Esophagus squamous epithelium (tissue), 4 donors: Measurements from ENCODE around the gene XPNPEP3.

Source experiments
- CTCF ChIP-seq, 6 experiments: fragments of 450-650 bp in 4 of 6; fragments of 200-600 bp in 2 of 6; sonication (generic) in 2 of 6; IDR thresholded peaks; one replicate each; pipeline ENCODE4 v1.5.1; 2016 to 2019; ENCODE audit warnings: antibody characterized with exemption in 6 of 6, mild to moderate bottlenecking in 4 of 6, moderate library complexity in 4 of 6
- POLR2A ChIP-seq, 4 donors: fragments of 450-650 bp; IDR thresholded peaks; one replicate each; pipeline ENCODE4 v1.6.1; 2017; ENCODE audit warnings: antibody characterized with exemption in 4 of 4, mild to moderate bottlenecking in 4 of 4, moderate library complexity in 3 of 4

GRCh38 chr22:40826984-40827741, 29.8 kb upstream of the XPNPEP3 start:
- no peak for TF ChIP-seq CTCF (IDR thresholded peaks at IDR 0.05)
- TF ChIP-seq POLR2A (IDR thresholded peaks at IDR 0.05) = no peak
